ENCODE measurements around the gene PKN2. TPM values are rescaled to one million over a fixed set of nuclear protein-coding genes. Genes with fewer than 3 reads are reported as not detected.
"Not testable (repeated sequence)": the region's sequence is repeated elsewhere in the genome, so short reads cannot be mapped to it uniquely, and the experiment has no call there.

Gene PKN2
- total RNA-seq, 1 donor from 2014 or later = 59.0 TPM

DNA sequence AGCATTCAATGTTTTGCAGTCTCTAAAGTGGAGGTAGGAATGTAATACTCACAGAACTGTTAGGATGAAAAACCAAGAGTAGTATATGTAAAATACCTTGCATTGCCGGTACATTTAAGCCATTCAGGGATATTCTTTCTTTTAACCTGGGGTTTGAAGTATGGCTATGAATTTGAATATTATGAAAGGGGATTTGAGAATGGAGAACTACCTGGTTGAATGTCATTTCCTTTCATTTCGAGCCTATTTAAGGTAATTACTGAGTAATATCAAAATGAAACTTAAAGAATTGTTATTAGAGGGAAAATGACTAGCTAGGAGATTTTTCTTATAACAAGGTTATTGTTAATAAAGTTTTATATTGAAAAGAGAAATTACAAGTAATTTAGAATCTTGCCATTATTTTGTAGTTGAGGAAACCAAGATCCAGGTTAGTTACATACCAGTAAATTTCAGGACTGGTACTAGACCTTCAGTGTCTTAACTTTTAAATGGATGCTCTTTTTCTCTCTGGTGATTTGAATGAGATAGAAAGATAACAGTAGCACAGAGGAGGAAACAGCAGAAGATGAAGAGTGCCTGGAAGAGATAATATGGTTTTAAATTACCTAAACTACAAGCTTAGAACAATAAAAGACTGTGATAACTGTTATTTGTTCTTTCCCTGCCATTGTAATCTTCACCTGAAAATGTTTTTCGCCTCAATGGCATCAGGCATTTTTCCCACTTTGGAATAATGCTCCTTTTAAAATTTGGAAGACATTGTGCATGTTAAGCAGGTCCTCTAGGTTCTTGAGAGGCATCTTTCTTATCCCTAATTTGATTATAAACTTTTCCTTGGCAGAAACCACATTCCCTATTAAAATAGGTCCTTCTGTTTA, 103.2 kb downstream of the PKN2 start:
- DNase-seq (ENCODE audit: low read depth) = no peak

DNA sequence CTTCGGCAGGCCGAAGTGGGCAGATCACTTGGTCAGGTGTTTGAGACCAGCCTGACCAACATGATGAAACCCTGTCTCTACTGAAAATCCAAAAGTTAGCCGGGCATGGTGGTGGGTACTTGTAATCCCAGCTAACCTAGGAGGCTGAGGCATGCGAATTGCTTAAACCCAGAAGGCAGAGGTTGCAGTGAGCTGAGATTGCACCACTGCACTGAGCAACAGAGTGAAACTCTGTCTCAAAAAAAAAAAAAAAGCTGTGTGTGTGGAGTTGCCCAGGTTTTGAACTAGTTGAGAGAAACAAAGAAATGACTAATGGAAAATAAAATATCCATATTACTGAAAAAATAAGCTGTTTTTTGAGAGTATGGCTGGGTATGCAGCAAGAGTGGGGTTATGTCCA, 107.1 kb downstream of the PKN2 start:
- DNase-seq (ENCODE audit: low read depth) = peak; percentile 31

DNA sequence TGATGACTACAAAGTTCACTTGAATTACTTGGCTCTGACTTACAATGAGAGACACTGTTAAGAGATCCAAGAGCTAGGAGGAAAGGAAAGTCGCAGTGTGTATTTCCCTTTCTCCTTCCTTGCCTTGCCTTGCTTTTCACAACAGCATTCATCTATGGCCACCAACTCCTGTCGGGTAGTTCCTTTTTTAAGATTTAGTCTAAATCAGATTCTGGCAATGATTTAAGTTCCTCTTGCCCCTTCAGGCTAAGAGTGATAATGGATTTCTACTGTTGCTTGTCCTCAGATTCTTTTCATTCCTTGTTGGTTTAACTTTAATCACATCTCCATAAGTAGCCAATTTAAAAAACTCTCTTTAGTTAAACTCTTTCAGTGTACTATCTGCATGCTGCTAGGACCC, 115.4 kb downstream of the PKN2 start:
- DNase-seq (ENCODE audit: low read depth) = peak; percentile 57

DNA sequence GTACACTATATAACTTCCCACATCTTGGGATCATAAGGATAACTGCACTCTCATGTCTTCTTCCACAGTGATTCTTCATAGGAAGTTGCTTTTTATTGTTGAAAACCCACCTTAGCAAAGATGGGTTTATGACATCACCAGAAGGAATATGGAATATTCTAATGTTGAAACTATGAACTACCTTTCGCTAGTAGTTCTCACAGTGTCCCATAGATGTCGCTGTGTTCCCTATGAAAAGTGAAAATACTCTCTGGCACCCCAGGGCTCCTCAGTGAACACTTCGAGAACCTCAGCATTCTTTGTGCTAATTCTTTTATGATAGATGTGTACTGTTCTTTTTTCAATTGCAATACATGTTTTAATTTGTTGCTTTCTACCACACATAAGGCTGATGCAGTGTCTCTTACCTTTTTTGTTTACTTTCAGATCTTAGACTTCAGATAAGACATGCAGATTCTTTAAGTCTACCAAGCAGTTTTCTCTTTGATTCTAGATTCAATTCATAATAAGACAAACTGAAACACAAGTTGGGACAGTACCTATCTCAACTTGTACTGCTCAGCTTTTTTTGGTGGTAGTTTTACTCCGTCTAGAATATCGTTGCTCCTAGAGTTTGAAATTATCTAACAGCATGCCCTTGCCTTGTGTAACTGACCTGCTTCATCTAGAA, 116.4 kb downstream of the PKN2 start:
- DNase-seq (ENCODE audit: low read depth) = no peak

DNA sequence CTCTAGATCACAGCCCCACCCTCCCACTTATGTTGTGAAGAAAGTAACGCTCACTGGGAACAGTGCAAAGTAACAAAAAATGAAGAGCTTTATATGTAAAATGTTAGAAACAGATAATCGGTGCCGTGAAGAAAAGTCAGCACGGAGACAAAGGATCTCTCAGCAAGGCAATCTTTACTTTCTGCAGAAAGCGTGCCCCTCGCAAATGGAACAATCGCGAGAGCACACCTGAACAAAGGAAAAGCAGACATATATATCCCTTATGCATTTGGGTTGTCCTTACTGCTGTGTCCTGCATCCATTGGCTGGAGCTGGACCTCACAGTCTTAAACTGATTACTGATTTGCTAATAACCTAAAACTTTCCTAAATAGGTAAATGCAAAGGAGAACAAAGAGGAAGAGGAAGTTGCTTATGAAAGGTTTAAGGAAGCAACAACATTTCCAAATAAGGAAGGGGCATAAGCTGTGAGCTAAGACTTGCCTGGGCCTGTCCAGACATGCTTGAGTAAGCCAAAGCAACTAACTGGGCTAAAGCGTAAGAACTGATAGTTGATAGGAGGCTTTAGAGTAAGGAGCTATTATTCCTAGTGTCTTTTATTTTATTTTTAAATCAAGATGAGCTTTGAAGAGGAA, 117.6 kb downstream of the PKN2 start:
- peak; percentile 77 for DNase-seq (ENCODE audit: low read depth)

DNA sequence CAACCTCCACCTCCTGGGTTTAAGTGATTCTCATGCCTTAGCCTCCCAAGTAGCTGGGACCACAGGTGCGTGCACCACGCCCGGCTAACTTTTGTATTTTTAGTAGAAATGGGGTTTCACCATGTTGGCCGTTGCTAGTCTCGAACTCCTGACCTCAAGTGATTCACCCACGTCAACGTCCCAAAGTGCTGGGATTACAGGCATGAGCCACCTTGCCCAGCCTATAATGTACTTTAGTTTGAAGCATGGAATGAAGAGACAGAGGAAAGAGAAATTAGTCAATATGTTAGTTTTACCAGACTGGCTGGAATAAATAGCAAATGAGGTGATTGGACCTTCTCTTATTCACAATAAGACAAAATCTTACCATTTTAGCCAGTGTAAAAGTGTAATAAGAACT, 118.3 kb downstream of the PKN2 start:
- DNase-seq (ENCODE audit: low read depth) = no peak

DNA sequence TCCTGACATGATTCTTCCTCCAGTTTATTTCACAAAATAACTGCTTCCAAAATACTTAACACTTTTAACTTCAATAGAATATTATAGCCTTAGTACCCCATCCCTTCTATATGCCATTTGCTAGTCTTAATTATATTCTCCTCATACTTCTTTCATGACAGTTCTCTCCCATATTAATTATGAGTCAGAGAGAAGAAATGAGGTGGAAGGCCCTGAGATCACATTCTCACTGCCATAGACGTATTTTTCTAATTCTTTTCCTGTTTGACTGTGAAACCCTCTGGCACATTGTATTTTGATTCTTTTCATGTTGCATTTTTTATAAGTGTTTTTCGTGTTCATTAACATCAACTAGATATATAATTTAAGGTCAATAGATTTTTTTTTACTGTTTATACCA, 118.9 kb downstream of the PKN2 start:
- DNase-seq (ENCODE audit: low read depth) = peak; percentile 51

DNA sequence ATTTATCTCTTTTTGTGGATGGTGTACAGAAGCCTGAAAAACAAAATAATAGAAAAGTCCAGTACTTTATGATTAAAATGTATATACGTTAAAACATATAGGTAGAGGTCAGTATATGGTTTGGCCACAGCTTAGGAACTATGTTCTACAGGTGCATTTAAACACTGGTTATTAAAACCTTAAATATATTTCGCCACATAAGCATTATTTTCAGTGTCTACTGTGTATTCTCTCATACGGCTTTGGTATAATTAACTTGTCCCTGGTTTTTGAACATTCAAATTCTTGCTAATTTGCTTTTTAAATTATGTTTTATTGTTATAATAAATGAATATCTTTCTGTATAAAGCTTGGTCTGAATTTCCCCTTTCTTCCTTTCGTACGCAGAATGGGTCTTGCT, 119.4 kb downstream of the PKN2 start:
- no peak for DNase-seq (ENCODE audit: low read depth)

DNA sequence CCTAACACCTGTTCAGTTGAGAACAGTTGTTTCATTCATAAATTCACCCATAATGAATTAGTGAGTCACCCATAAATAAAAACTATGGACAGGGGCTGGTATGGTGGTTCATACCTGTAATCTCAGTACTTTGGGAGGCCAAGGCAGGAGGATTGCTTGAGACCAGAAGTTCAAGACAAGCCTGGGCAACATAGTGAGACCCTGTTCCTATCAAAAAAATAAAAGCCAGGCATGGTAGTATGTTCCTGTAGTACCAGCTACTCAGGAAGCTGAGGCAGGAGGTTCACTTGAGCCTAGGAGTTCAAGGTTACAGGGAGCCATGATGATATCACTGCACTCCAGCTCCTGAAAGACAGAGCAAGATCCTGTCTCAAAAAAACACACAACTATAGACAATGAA, 128.3 kb downstream of the PKN2 start:
- no peak for DNase-seq (ENCODE audit: low read depth)

DNA sequence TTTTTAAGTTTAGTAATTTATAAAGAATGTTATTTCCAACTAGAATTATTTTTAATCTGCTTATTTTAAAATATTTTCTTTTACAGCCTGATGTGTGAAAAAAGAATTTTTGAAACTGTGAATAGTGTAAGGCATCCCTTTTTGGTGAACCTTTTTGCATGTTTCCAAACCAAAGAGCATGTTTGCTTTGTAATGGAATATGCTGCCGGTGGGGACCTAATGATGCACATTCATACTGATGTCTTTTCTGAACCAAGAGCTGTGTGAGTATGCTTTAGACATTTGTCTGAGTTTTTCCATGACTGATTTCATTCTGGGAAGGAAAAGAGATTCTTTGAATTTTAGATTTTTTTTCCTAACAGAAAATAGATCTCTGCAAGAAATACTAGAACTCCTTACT, 129.4 kb downstream of the PKN2 start:
- DNase-seq (ENCODE audit: low read depth) = no peak

DNA sequence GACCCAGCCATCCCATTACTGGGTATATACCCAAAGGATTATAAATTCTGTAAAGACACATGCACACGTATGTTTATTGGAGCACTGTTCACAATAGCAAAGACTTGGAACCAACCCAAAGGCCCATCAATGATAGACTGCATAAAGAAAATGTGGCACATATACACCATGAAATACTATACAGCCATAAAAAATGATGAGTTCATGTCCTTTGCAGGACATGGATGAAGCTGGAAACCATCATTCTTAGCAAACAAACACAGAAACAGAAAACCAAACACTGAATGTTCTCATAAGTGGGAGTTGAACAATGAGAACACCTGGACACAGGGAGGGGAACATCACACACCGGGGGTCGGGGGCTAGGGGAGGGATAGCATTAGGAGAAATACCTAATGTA, 135.6 kb downstream of the PKN2 start:
- not testable (repeated sequence) for DNase-seq (ENCODE audit: low read depth)

DNA sequence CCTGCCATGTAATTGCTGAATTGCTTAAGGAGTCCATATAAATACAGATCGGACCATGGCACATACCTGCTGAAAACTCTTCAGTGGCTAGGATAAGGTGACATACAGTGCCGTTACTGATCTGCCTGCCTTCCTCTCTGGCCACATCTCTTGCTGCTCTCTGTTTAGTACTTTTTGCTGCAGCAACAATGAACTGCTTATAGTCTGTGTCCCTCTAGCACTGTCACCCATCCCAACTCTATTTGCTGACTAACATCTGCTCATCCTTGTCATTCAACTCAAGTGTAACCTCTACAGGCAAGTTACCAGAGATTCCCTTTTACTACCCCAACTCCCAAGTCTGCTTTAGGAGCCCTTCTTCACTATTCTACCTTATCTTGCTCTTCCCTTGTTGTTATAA, 141.6 kb downstream of the PKN2 start:
- DNase-seq (ENCODE audit: low read depth) = no peak

DNA sequence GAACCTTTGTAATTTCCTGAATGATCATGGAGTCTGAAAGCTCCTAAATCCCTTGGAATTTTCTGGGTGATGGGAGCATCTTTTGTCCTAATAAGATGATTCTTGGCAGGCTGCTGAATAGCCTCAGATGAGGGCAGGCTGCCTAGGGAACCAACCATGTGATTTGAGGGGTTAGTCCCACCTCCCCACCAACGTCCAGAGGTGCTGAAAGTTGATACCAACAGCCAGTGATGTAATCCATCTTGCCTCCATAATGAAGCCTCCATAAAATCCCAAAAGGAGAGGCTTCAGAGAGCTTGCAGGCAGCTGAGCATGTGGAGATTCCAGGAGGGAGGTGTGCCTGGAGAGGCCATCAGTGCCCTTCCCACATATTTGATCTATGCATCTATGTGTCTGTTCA, 163.6 kb downstream of the PKN2 start:
- no peak for DNase-seq (ENCODE audit: low read depth)

DNA sequence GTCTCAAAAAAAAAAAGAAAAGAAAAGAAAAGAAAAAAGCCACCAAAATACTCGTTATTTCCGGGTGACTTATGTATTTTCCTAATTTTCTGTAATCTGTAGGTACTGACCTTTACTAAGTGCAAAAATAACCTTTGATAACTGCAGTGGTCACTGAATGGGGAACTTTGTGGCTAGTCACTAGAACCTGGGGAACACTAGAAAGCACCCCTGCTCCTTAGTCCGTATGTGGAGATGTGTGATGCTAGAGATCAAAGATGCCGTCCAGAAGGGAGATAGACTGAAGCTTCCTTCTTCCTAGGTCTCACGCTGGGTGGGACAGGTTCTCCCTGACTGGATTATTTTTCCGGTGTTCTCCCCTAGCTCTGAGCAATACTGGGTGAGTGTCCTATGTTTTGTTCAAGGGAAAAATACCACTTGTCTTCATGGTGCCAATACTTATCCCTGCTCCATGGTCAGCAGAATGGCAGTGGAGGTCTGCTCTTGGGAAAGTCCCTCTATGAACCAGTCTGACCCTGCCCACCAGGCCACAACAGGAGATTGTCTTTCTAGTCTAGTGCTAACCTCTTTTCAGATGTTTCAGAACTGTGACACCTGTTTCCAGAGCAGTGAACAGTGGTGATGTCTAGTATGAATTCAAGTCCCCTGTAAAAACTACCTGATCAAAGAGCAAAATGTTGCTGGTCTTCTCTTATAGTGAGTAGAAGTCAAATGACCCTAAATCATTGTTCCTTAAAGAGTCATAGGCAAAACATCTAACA, 167.4 kb downstream of the PKN2 start:
- no peak for DNase-seq (ENCODE audit: low read depth)

DNA sequence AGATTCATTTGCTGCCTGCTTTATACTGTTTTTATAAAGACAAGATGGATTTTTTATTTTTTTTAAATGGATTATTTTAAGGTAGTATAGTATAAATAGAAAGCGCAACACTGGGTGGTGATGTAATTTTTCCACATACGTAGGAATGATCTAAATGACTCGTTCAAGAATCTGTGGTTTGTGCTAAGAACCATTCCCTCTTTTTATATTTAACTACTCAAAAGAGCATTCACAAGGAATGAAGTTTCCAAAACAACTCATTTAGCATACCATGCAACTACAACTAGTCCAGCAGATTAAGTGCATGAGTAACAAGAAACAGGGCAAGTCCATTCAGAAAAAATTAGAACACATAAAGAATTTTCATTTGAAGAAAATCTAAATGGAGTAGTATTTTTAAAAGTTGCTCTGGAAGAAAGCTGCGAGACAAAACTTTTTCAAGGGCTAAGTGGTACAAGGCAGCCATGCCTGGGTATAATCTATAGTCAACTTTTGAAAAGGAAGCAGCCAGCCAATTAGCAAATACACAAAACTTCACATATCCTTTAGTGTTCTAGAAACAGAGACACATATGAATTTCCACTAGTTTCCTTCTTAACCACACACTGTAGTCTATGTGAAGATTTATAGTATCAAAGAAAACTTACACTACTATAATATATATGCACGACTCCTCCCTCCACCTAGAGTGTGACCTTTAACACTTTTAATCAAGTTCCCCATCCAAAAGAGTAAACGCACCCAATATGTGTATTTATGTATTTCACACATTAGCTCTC, 183.9 kb downstream of the PKN2 start:
- DNase-seq (ENCODE audit: low read depth) = peak; percentile 75

DNA sequence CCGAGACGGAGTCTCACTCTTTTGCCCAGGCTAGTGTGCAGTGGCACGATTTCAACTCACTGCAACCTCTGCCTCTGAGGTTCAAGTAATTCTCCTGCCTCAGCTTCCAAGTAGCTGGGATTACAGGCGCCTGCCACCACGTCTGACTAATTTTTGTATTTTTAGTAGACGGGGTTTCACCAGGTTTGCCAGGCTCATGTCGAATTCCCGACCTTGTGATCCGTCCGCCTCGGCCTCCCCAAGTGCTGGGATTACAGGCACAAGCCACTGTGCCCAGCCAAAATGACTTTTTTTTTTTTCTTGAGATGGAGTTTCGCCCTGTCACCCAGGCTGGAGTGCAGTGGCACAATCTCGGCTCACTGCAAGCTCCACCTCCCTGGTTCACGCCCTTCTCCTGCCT, 185.6 kb downstream of the PKN2 start:
- DNase-seq (ENCODE audit: low read depth) = not testable (repeated sequence)

DNA sequence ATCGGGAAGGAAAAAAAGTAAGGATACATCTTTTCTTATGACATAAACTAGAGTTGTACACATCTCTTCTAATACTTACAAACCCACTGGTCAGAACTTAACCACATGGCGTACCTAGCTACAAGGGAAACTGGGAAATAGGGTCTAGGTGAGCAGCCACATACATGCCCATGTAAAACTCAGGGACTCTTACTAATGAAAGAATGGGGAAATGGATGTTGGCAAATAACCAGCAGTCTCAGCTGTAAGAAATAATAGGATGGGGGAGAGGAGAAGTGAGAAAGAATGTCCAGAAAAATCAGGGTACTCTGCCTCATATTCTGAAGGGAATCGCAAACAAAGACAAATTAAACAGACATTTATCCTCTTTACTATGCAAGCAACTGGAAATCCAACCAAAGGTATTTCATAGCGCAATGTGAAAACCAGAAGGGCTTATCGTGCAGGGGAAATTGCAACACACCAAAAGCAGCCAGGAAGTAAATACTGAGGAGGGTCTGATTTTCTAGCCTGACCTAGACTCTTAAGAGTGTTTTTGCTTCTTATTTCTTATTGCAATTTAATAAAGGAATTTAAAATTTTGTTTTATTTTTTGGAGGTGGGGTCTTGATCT, 189.8 kb downstream of the PKN2 start:
- peak; percentile 16 for DNase-seq (ENCODE audit: low read depth)

DNA sequence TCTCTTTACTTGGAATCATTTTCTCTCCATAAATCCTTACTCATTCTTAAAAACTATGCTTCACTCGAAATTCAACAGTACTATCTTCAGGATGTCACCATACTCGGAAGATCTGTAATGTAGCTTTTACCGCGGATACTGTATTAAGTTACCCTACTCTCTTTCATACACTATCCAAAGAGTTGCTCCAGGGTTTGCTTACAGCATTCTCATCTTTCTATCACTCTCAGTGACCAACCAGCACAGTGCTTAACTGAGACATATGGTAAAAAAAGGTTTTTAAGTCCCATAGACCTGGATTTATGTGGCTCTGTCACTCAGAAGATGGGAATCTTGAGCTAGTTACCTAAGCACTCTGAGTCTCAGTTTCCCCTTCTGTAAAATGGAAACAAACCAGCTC, 191.5 kb downstream of the PKN2 start:
- no peak for DNase-seq (ENCODE audit: low read depth)

DNA sequence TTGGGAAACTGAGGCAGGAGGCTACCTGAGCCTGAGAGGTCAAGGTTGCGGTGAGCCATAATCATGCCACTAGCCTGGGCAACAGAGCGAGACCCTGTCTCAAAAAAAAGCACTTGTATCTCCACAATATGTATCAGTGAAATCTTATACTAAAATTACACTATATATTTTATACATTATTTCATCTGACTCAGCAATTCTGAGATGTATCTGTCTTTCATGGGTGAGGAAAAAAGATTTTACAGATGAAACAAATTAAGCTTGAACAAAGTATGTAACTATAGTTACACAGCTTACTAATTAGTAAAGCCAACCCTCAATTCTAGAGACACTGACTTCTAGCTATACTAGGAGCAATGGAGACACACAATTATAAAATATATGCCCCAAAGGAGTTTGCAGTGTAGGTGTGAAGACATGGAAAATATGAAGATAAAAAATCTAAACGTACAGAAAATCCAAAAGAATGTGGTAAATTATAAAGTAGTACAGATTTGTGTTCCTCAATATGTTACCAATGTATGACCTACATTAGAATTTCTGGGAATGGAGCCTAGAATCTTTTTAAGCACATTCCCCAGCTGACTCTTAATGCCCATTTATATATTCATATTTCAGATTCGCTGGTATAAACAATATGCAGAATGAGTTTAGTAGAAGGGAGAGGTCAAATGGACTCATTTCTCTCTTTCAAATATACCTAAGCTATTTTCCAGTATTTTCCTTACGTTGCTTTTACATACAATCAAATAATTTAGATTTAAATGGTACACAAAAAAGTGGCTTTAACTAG, 192.7 kb downstream of the PKN2 start:
- no peak for DNase-seq (ENCODE audit: low read depth)

DNA sequence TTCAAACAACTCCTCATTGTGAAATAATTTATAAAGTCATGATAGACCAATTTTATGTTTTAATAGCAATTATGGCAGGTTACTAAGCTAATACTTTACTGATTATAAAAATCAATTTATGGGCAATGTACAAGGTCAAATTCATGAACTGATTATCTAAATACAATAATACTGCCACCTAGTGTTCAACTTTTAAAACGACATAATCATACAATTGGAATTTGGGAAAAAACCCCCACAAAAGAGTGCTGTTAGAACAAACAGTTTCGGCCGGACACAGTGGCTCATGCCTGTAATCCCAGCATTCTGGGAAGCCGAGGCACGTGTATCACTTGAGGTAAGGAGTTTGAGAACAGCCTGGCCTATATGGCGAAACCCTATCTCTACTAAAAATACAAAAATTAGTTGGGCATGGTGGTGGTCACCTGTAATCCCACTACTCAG, 193.3 kb downstream of the PKN2 start:
- peak; percentile 39 for DNase-seq (ENCODE audit: low read depth)
